HG02610 (cell line): ENCODE data around the gene AUH.
"Not testable (repeated sequence)": the region's sequence is repeated elsewhere in the genome, so short reads cannot be mapped to it uniquely, and the experiment has no call there.

ENCODE experiments used
- ATAC-seq: cut with Tn5 transposase; IDR thresholded peaks from one replicate; pipeline ENCODE4 v1.9.1; 2021; ENCODE audit warnings: mild to moderate bottlenecking, moderate library complexity; ENCODE audit not compliant: unreplicated experiment

The AUH gene

DNA sequence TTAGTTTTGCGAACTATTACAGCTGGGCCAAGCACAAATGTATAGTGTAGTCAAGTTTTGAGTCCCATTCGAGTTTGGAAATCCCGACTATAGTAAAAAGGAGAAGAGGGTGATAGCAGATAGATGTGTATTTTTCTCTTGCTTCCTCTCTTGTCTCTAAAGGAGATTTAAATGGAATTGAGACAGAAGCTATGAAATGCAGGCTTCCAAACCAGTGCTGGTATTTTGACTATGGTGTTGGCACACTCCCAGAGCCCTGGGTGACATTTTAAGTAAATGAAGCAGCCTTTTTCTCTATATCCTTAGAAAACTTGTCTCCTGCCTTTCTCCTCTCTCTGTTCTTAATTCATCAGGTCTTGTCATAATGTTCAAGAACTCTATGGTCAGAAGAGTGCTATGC lies 17.7 kb upstream of the AUH start:
- ATAC-seq = no peak

DNA sequence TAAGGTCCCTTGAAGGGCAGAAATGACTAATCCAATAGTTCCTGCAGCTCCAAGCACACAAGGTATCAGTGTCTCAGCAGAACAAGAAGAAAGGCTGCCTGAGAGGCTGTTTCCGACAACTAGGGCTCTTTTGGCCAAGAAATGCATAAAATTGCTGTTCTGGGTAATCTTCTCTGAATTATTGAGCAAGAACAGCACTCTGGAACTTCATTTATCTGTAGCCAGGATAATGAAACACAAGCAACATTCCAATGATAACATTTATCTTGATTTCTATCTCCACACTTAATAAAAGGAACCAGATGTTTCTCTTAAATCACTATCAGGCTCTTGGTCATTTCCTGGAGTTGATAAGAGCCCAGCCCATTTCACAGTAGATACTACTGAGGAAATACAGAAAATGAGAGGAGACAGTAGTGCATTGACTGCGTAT lies 17.0 kb upstream of the AUH start:
- ATAC-seq = no peak

- ATAC-seq = not testable (repeated sequence)
Observed at GRCh38 chr9:91378054-91378453, 16.3 kb upstream of the AUH start.

GRCh38 chr9:91376239-91376638 lies 14.5 kb upstream of the AUH start:
- no peak for ATAC-seq

DNA sequence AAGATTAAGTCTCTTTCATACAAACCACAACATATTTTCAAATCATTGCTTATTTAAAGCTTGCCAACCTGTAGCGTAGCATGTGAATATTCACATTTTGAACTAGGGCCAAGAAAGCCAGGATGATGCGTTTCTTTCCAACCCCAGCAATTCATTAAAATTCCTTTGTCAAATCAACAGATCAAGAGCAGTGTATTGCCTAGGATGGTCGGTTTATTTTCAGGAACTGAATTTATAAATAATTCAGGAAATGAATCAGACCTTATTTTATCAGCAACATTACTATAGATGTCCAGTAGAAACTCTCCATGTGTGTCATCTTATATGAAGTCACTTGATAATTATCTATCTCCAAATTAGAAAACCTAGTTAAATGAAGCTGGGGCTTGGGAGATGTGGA lies 13.2 kb upstream of the AUH start:
- no peak for ATAC-seq

DNA sequence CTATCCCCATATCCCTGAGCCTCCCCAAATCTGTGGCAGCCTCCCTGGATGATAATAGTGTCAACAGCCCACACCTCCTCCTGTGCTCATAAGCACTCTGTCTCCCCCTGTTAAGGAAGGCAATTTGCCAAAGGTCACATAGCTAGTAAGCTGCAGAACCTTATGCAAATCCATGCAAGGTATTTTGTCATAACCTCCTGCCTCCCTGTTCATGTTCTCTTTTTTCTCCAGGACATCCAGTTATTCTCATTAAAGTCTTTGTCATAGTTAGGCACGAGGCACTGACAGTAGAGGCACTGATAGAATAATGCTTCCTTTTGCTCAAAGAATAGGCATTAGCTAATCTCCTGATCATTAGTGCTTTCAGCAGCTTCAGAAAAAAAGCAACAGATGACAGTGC lies 10.2 kb upstream of the AUH start:
- ATAC-seq = no peak

- not testable (repeated sequence) for ATAC-seq
Observed at GRCh38 chr9:91370006-91370405, 8.3 kb upstream of the AUH start.

DNA sequence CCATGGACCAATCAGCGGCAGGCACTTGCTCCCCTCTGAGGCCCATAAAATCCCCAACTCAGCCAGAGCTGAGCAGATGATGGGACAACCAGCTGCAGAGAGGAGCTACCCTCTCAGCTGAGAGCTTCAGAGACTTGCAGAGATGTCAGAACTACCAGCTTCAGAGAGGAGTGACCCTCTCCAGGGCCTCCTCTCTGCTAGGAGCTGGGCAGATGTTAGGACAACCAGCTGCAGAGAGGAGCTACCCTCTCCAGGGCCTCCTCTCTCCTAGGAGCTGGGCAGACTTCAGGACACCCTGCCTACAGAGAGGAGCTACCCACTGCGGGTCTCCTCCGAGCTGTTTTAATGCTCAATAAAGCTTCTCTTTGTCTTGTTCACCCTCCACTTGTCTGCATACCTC lies 3.0 kb upstream of the AUH start:
- no peak for ATAC-seq

DNA sequence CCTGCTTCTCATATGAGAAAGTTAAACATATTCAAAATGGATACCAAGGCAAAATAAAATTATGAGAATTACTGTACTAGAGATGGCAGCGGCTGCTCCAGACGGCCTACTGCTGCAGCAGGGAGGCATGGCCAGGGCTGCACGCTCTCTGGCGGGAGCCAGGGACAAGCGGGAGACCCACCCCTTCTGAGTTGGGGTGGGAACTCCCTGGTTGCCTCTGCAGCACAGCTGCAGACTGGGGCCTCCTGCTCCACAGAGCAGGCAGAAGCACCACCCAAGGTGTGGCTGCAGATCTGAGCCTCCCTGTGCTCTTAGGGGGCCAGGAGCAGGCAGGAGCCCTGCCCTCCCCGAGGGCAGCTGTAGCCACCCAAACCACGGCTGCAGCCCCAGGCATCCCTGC lies 2.3 kb upstream of the AUH start:
- ATAC-seq = no peak

DNA sequence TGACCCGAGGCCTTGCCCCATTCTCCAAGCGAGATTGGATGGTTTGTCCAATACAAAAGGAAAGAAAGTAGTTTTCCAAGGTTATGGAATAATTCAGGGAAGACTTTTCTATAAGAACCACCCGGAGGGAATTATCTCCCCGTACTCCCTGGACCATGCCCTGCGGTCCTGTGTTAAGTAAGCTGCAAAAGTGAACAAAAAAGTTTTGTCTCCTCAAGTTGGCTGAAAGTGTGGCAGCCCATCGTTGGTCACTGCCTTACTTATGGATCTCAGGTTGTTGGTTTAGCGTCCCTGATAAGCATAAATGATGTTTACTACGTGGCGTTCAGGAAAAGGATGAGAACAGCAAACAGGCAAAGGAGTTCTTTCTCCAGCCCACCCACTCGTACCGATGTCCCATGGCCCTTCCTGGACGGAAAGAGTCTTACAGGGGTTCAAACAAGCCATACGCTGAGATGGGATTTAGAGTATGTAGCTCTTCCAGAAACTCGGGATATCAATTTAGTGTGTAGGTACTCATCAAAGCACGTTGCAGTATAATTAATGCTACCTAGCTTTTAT lies 413 bp upstream of the AUH start:
- no peak for ATAC-seq

DNA sequence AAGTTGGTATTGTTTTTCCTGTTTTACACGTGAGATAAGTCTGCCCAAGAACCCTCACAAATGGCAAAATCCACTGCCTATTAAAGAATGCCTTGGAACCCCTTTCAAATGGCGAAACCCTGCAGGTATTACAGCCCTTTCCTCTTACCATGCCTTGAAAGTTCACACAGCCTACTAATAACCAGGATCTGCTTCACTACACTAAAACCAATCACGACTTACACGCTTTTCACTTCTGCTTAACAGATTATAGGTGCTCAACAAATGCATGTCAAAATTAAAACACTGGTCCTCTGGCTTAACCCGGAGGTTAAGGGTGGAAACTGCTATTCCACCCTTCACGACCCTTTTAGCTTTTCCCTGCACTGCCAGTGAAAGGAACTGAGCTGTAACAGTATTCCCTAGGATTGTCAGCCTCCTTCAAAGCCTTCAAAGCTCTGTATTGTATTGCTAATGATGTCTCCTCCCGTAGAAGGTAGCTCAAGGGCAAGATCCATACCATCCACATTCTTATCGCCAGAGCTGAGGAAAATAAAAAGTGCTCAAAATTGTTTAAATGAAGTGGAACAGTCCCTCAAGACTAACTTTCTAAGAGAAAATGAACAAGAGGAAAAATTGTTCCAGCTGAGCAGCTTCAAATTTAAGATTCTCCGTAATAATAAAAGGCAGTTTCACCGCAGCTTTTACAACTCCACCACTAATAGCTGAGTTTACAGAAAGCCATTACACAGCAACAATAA lies 997 bp downstream of the AUH start:
- ATAC-seq = no peak

GRCh38 chr9:91359734-91360470 lies 1.8 kb downstream of the AUH start:
- ATAC-seq = no peak

DNA sequence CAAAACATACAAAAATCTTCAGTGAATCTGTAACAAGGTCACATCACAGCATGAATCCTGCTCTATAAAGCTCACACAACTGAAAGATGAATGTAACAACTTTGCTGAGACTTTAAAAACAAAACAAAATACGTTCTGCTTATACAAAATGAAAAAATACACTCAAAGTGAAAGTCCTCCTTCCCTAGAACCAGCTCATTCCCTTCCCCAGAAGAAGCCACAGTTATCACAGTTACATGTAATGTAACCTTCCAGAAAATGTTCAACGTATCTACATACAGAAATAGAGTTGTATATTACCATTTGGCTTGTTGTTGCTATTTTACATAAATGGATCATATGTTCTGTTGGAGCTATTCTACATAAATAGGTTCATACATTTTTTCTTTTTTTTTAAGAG lies 2.6 kb downstream of the AUH start:
- peak; percentile 53 for ATAC-seq

DNA sequence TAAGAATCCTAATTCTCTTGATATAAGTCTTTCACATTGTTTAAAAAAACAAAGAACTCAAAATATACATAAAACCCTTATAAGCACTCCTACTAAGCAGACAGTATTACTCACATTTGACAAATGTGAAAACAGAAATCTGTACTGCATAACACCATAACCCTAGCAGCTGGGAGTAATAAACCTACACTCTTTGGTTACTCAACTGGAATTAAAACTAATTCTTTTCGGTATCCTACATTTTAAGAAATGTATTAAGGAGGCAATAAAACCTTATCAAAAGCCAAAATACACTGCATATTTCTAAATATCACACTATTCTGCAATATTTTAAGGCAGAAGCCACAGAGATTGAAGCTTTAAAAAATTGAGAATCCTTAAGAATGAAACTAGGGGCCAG lies 6.8 kb downstream of the AUH start:
- ATAC-seq = no peak

DNA sequence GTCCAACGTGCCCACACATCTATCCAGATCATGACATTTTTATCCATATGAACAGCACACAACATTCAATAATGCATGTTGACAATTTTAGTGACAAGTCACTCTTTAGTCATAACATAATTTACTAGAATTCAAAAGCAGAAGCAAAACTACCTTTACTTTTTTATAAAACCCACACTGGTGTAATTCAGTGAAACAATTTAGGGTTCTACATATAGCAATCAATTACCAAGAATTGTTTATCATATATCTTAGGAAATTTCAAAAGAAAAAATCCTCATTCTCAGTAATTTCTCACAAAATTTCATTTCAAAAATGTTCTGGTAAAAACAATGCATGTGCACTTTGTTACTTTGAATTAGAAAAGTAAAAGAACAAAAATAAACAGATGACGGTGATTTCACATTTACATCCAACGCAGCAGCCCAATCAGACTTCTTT lies 12.6 kb downstream of the AUH start:
- no peak for ATAC-seq

DNA sequence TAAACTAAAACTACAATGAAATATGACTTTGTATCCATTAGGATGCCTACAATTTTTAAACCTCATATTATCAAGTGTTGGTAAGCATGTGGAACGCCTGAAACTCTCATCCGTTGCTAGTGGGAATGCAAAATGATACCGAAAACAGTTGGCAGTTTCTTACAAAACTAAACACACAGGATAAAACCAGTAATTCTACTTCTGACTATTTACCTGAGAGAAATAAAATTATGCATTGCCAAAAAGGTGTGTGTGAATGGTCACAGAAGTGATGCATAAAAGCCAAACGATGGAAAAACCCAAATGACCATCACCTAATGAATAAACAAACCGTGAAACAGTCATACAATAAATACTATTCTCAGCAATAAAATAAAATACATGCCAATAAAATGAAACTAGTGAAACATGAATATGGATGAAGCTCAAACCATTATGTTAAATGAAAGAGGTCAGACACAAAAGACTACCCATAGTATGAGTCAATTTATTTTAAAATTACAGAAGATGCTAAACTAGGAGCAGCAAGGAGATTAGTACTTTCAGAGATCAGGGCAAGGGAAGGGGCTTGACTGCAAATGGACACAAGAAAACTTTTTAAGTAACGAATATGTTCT lies 13.4 kb downstream of the AUH start:
- ATAC-seq = no peak

DNA sequence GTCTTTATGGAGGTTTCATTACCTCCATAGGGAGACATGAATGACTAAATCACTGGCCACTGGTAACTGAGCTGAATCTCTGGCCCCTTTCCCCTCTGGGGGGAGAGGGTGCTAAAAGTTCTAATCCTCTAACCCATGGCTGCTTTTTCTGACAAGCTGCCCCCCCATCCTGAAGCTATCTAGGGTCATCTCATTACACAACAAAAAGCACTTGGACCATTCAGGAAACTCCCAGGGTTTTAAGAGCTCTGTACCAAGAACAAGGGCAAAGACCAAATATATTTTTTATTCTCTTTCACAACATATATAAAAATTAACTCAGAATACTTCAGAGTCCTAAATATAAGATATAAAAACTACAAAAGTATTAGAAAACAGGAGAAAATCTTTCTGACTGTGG lies 14.3 kb downstream of the AUH start:
- no peak for ATAC-seq

DNA sequence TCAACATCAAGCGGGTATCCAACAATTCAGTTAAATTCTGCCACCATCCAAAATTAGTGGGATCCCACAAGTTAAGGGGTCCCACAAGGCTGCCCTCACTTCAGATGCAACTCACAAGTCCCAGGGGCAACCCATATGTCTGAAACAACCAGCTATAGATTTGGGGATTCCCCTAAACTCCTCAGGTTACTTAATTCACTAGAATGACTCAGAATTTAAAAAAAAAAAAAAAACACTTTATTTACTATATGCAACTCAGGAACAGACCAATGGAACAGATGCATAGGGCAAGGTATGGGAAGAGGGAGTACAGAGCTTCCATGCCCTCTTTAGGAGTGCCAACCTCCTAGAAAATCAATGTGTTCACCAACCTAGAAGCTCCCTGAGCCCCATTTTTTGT lies 15.1 kb downstream of the AUH start:
- ATAC-seq = no peak

- ATAC-seq = no peak
Observed at GRCh38 chr9:91345978-91346377, 15.7 kb downstream of the AUH start.

- no peak for ATAC-seq
Observed at GRCh38 chr9:91342575-91342974, 19.1 kb downstream of the AUH start.

DNA sequence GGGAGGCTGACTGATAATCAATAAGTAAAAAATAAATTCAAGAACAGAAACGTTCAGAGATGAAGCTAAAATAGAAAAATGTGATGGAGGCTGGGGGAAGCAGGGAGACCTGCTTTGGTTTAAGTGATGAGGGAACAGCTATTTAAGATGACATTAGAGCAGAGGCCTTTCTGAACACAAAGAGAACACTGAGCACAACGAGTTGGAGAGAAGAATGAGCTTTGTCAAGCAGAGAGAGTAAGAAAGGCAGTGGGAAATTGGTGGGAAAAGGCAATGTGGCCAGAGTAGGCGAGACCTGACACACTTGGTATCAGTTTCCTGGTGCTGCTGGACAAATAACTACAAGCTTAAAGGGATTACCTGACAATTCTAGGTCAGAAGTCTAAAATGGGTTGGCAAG lies 20.0 kb downstream of the AUH start:
- no peak for ATAC-seq

GRCh38 chr9:91341258-91341746 lies 20.4 kb downstream of the AUH start:
- ATAC-seq = no peak
